AG08395 (cell line): ENCODE measurements around the gene POLL.

Experiments used
- DNase-seq: peaks from one replicate; pipeline ENCODE4 v3.0.0; 2012; ENCODE audit warnings: mixed read lengths, low spot score

The POLL gene

GRCh38 chr10:101560298-101561067 lies 27.6 kb downstream of the POLL start:
- DNase-seq: no peak

- DNase-seq: no peak
Measured at GRCh38 chr10:101559596-101560297, 28.3 kb downstream of the POLL start.

DNA sequence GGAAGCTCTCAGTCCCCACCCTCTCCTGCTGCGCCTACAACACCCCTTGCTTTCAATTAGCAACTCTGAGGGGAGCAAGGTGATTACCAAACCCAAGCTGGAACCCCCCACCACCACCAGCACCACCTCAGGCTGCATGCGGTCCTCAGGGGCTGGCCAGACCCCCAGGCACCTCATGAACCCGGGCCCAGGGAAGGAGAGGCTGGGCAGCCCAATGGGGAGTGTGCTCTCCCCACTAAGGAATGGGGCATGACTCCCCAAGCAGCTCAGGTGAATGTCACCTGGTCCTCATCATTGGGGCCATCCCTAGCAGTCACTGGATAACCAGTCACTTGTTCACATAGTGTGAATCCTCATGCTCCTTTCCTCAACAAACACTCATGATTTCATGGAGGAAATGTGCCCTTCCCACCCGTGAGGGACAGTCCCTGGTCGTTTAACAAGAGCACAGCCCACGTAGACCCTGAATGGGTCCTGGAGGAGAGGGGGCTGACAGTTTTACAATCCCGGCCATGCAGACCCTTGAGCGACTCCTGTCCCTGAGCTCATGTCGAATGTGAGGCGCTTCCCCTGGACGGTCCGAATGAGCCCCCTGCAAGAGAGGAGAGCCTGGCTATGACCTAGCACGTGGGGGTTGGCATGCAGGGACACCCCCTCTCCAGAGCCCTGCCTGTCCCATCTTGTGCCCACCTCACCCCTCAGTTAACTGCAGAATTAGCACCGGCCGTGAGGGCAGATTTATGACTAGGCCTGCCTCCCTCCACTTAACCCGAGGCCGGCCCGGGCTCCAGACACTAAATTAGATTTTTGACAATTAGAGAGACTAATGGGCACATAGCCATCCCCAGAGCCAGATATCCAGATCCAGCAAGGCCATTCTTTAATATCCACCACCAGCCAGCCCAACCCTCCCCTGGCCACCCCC lies 29.1 kb downstream of the POLL start:
- DNase-seq: no peak

DNA sequence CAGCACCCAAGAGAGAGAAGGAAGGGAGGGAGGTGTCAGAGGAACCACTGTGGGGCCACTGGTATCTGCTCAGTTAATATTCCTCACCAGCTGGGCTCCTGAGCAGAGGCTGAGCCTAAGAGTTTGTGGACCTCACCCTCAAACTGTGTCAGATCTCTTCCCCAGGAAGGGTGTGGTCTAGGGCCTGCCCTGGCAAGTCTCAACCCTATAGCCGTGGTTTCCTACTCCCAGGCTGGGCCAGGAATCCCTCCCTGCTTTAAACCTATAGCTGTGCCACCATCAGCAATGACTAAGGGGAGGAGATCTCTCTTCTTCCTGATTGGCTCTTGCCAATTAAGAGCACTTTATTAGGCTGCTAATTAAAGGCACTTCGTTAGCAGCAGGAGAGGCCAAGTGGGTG lies 29.9 kb downstream of the POLL start:
- no peak for DNase-seq

DNA sequence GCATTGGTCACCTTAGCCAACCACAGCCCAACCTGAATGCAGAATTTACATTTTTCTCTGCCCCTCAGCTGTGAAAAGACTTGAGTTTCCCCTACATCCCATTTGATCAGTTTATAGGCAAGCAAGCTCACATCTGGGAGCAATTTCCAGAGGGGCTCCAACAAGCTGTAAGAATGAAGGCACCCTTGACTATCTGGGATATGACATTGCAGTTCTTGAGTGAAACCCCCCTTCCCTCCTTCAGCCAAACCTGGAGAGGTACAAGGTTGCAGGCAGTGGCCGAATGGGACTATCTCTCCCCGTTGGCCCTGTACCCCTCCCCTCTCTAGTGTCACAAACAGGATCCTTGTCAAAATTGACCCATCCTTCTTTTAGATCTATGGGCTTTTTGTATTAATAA lies 30.5 kb downstream of the POLL start:
- DNase-seq: no peak

- no peak for DNase-seq
Measured at GRCh38 chr10:101552442-101552841, 35.6 kb downstream of the POLL start.

- DNase-seq: no peak
Measured at GRCh38 chr10:101550965-101551364, 37.1 kb downstream of the POLL start.

DNA sequence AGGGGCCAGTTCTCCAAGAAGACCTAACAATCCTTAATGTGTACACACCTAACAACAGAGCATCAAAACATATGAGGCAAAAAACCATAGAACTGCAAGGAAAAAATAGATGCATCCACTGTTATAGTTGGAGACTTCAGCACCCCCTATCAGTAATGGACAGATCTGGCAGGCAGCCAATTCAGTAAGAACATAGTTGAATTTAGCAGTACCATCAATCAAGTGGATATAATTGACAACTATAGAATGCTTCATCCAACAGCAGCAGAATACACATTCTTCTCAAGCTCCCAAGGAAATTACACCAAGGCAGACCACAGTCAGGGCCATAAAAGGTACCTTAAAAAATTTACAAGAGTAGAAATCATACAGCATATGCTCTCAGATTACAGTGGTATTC lies 42.2 kb downstream of the POLL start:
- DNase-seq: no peak

DNA sequence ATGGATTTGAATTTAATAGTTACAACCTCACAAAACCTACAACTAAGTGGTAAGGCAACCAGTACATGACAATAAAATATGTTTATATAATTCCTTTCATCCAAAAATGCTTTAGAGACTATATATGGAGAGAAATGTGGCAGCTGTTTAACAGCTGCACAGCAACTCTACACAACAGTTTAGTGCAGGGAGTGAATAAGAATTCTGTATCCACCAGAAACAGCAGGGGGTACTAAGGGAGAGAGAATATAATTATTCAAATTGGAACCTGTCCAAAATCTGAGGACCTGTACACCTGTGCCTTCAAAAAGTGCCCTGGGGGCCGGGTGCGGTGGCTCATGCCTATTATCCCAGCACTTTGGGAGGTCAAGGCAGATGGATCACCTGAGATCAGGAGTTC lies 49.6 kb downstream of the POLL start:
- no peak for DNase-seq

DNA sequence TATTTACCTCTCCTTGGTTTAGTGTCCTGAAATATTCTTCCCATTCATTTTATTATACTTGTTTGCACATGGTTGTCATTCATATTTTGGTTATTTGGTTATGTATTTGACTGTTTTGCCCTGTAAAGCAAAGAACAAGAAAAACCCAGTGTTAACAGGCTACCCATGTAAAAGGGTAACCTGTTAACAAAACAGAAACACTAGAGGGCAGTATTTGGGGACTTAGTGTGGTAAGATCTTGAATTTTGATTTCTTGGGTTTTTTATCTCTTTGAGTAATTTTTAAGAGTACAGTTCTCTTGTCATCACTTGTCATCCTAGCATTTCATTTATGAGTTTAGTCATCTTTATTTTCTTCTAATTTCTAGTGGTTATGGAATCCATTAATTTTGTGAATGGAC lies 51.3 kb downstream of the POLL start:
- peak; percentile 37 for DNase-seq

DNA sequence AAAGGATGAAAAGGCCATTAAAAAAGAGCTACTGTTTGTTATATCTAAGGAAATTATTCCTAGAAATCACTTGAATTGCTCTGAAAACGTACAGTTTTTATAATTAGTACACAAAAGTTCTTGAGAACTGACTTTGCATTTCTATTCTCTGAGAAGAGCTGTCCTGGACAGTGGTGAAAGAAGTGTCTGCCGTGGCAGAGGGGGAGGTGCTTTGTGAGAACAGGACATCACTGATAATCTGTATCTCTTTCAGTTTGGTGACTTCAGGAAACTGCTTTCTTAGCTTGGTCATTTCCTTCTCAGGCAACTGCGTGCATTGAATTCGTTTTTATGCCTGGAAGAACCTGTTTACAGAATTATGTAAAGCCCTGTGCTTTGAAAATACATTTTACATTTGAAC lies 52.1 kb downstream of the POLL start:
- DNase-seq: no peak

- DNase-seq: no peak
Measured at GRCh38 chr10:101529725-101530553, 58.1 kb downstream of the POLL start.

GRCh38 chr10:101529207-101529606 lies 58.9 kb downstream of the POLL start:
- DNase-seq: no peak
